Gastrocnemius medialis (tissue), 4 donors: ENCODE data around the gene ENG. TPM values are rescaled to one million over a fixed set of nuclear protein-coding genes. Genes with fewer than 3 reads are reported as not detected.

Experiments
- ATAC-seq, 2 donors: fragments of 150-250 bp; one replicate each; pipeline ENCODE4 v1.9.1; 2016
- DNase-seq, 2 donors: peaks; one replicate each; pipeline ENCODE4 v3.0.0-alpha.2; 2019
- H3K27ac ChIP-seq, 4 donors: fragments of 200-600 bp; sonication (generic); 1 replicate in 1 of 4; 2 replicates in 3 of 4; pipeline ENCODE4 v1.5.1; 2016 to 2018; ENCODE audit warnings: mild to moderate bottlenecking in 2 of 4, moderate library complexity in 1 of 4
- H3K27me3 ChIP-seq, 3 donors: fragments of 200-600 bp; sonication (generic) in 2 of 3; 1 replicate in 1 of 3; 2 replicates in 2 of 3; pipeline versions ENCODE4 v1.5.1 to v1.6.0; 2016 to 2019; ENCODE audit warnings: mild to moderate bottlenecking in 1 of 3, moderate library complexity in 1 of 3
- H3K36me3 ChIP-seq, 2 donors: fragments of 200-600 bp; sonication (generic) in 1 of 2; one replicate each; pipeline ENCODE4 v1.5.1; 2017 to 2018
- H3K4me1 ChIP-seq, 2 donors: fragments of 200-600 bp; sonication (generic) in 1 of 2; one replicate each; pipeline ENCODE4 v1.5.1; 2016 to 2017; ENCODE audit warnings: mild to moderate bottlenecking in 2 of 2
- H3K4me3 ChIP-seq, 4 donors: fragments of 200-600 bp; sonication (generic) in 3 of 4; 1 replicate in 1 of 4; 2 replicates in 3 of 4; pipeline ENCODE4 v1.5.1; 2016 to 2019; ENCODE audit warnings: mild to moderate bottlenecking in 2 of 4
- H3K9me3 ChIP-seq, 3 donors: fragments of 200-600 bp; sonication (generic) in 2 of 3; 1 replicate in 1 of 3; 2 replicates in 2 of 3; pipeline ENCODE4 v1.5.1; 2016 to 2019
- POLR2A ChIP-seq, 2 donors: fragments of 450-650 bp; IDR thresholded peaks; one replicate each; pipeline ENCODE4 v1.6.1; 2017; ENCODE audit warnings: antibody characterized with exemption in 2 of 2, mild to moderate bottlenecking in 2 of 2, moderate library complexity in 2 of 2
- in situ Hi-C, 4 donors: fragments of 200-750 bp; cut with MboI; loops; one replicate each; pipeline versions ENCODE4 v1.15.0 to v1.8.0; 2017; ENCODE audit warnings: low sequenced_read_pairs in 4 of 4
- intact Hi-C: fragments of 100-400 bp; cut with DNase I; formaldehyde crosslinking; loops from one replicate; pipeline ENCODE4 v1.15.1; 2023; ENCODE audit warnings: low total_unique reads
- total RNA-seq, 4 donors: library from RNA; depleted of rRNA; stranded (reverse); fragments of >200 nt; gene quantifications; one replicate each; pipeline versions ENCODE4 v1.1.0 to v1.2.3, GENCODE V29; 2016
- TF ChIP-seq, protein P1 (sequence below), 5 experiments: fragments of 450-650 bp in 3 of 5; fragments of 200-600 bp in 2 of 5; sonication (generic) in 2 of 5; IDR thresholded peaks in 4 of 5; conservative IDR thresholded peaks in 1 of 5; 1 replicate in 4 of 5; 2 replicates in 1 of 5; pipeline ENCODE4 v1.5.1; 2016 to 2019; ENCODE audit warnings: antibody characterized with exemption in 5 of 5, mild to moderate bottlenecking in 3 of 5, moderate library complexity in 3 of 5

Gene ENG
- total RNA-seq, 4 donors from 2014 or later, result 27.4 to 49.8 (median 32.6) TPM

DNA sequence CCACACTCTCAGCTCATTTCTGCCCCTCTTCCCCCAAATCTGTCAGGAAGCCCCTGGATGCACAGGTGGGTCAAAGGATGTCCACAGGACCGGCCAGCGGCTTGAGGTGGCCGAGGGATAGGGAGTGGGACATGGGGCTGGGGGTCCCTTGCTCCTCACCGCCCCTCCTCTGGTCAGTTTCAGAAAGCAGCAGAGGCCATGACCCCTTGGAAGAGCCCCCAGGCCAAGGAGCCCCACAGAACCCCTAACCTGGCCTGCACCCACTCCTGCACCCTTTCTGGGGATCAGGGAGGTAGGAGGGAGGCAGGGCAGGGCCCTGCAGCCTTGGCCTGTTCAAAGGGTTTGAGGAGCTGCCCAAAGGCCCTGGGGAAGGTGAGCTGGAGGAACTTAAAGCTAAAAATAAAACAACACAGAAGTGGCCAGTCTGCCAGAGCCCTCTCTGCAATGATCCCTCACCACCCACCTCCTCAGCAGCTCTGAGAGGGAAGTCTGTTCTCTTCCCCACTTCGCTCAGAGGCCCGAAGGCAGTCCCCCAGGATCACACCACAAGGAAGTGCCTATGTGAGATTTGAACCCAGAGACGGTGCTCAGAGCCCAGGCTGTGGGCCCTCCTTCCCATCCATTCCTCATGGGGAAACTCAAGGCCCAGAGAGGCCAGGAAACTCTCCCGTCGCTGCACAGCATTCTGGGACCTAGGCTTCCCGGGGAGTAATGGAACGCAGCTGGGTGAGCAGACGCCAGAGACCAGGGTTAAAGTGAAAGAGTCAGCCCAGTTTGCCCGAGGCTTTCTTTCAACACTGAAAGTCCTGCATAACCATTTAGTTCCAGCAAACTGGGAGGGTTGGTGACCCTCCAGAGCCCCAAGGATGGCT, 910 bp downstream of the ENG start:
- Histone ChIP-seq H3K9me3 (no peaks in the 10 kb centered on the region), H3K36me3 (no peaks in the 10 kb centered on the region), H3K4me1 (peaks cover 10 to 15% of the 10 kb centered on the region in 2 donors), H3K27ac (peak overlapping the region; percentile 69 to 80 (median 76)), H3K4me3 (peak overlapping the region; percentile 63 to 73 (median 66)), H3K27me3 (no peaks in the 10 kb centered on the region)
- TF ChIP-seq, protein P1, sequence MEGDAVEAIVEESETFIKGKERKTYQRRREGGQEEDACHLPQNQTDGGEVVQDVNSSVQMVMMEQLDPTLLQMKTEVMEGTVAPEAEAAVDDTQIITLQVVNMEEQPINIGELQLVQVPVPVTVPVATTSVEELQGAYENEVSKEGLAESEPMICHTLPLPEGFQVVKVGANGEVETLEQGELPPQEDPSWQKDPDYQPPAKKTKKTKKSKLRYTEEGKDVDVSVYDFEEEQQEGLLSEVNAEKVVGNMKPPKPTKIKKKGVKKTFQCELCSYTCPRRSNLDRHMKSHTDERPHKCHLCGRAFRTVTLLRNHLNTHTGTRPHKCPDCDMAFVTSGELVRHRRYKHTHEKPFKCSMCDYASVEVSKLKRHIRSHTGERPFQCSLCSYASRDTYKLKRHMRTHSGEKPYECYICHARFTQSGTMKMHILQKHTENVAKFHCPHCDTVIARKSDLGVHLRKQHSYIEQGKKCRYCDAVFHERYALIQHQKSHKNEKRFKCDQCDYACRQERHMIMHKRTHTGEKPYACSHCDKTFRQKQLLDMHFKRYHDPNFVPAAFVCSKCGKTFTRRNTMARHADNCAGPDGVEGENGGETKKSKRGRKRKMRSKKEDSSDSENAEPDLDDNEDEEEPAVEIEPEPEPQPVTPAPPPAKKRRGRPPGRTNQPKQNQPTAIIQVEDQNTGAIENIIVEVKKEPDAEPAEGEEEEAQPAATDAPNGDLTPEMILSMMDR (IDR thresholded peaks at IDR 0.05 in 4 of 5, conservative IDR thresholded peaks at IDR 0.05 in 1 of 5), result no peak
- no peak for TF ChIP-seq POLR2A (IDR thresholded peaks at IDR 0.05)
- no peak for DNase-seq
- ATAC-seq, result no peak
- intact Hi-C loops, result no loop called here
- in situ Hi-C loops, result no loop called here

DNA sequence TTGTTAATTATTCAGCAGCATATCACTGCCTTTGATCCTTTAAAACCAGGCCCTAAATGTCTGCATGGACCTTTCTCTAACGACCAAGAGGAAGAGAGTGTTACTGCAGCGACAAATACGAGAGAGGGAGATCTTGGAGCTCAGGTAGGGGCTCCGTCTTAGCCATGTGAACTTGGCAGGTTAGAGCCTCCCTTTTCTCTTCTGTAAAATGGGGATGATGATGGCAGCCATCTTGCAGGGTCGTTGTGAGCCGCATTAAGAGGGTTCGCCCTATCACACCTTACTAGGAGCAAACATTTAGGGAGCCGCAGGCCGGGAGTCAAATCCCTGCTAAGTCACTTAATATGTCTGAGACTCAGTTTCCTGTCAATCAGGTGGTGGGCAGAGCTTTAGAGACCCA, 1.6 kb downstream of the ENG start:
- peaks cover 8 to 10% of the 10 kb centered on the region in 2 donors for H3K4me1 ChIP-seq
- in situ Hi-C loops, result no loop called here
- no peak for TF ChIP-seq POLR2A (IDR thresholded peaks at IDR 0.05)
- TF ChIP-seq, protein P1 (IDR thresholded peaks at IDR 0.05 in 4 of 5, conservative IDR thresholded peaks at IDR 0.05 in 1 of 5), result no peak

DNA sequence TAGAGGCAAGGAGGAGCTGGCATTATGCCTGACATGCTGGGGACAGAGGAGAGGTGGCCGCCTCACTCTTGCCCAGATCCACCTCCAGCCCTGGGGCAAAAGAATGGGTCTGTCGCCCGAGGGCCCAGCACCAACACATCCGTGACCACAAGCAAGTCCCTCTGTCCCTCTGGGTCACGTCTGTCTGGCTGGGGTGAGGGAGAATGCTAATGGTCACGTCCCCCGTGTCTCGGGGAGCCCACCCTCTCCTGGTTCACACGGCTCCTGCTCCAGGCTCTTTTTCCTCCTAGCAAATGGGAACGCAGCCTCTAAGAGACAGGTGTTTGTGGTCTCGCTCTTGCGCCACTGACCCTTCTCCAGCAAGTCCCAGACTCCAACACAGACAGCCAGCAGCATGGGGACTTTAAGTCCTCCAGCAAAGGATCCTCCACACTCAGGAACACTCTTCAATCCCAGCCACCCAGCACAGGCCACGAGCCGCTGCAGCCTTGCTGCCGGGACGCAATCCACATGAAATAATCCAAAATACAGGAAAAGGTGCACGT, 4.1 kb downstream of the ENG start:
- intact Hi-C loops, result no loop called here
- H3K4me1 ChIP-seq, result peaks cover 7 to 15% of the 10 kb centered on the region in 2 donors
- TF ChIP-seq, protein P1 (IDR thresholded peaks at IDR 0.05 in 4 of 5, conservative IDR thresholded peaks at IDR 0.05 in 1 of 5), result no peak
- TF ChIP-seq POLR2A (IDR thresholded peaks at IDR 0.05), result no peak
- H3K27me3 ChIP-seq, result no peaks in the 10 kb centered on the region
- no peak for ATAC-seq
- DNase-seq, result no peak
- H3K27ac ChIP-seq, result peak overlapping the region in 3 of 4 donors; percentile 57 to 78 (median 69)
- no peaks in the 10 kb centered on the region for H3K9me3 ChIP-seq
- in situ Hi-C loops, result no loop called here
- H3K36me3 ChIP-seq, result no peaks in the 10 kb centered on the region
- H3K4me3 ChIP-seq, result peak overlapping the region; percentile 40 to 69 (median 64)

More for the DNA sequence above, 1.6 kb downstream of the ENG start:
- Histone ChIP-seq H3K27ac (peak overlapping the region in 3 of 4 donors; percentile 69 to 80 (median 78)), H3K36me3 (no peaks in the 10 kb centered on the region), H3K9me3 (no peaks in the 10 kb centered on the region), H3K4me3 (peak overlapping the region; percentile 63 to 73 (median 66)), H3K27me3 (no peaks in the 10 kb centered on the region)
- intact Hi-C loops, result no loop called here
- ATAC-seq (no peak), DNase-seq (no peak)

DNA sequence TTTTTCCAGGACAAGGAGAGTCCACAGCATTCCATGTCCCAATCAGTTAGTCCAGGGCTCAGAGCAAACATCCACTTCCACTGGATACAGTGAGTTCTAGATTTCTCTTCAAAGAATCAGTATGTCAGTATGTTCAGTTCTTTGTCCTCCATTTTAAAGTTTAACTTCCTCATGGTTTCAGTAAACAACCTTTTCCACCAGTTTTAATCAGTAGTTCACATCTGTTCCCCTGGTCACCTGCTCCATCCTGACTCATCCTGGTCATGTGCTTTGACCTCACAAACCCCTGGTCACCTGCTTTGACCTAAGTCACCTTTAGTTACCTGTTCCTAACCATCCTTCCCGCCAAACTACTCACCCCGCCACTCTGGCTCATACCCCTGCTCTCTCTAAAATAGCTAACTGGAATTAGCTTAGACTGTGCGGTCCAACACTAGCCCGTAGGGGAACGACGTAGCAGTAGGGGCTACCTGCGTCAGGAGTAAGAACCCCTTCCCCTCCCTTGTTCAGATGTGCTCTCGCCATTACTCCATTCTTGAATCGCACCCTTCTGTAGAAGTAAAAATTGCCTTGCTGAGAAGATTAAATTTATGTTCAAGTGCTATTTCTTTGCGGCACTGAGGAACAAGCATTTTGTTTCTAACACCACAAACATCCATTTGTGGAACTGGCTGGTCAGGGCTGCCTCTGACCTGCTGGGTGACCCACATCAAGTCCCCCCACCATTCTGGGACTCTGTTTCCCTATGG, 5.5 kb downstream of the ENG start:
- DNase-seq (no peak), ATAC-seq (no peak)
- TF ChIP-seq, protein P1 (IDR thresholded peaks at IDR 0.05 in 4 of 5, conservative IDR thresholded peaks at IDR 0.05 in 1 of 5), result no peak
- TF ChIP-seq POLR2A (IDR thresholded peaks at IDR 0.05), result no peak
- Histone ChIP-seq H3K9me3 (no peaks in the 10 kb centered on the region), H3K27me3 (no peaks in the 10 kb centered on the region), H3K27ac (peak overlapping the region in 3 of 4 donors; percentile 57 to 78 (median 69)), H3K4me1 (peaks cover 10 to 25% of the 10 kb centered on the region in 2 donors), H3K4me3 (peak overlapping the region in 3 of 4 donors; percentile 36 to 64 (median 63)), H3K36me3 (no peaks in the 10 kb centered on the region)
- intact Hi-C loops, result no loop called here
- in situ Hi-C loops, result no loop called here
